Keratinocyte (primary cell): ENCODE results near the gene CYP4A11. TPM values are rescaled to one million over a fixed set of nuclear protein-coding genes. Genes with fewer than 3 reads are reported as not detected.
"Not testable (repeated sequence)": the region's sequence is repeated elsewhere in the genome, so short reads cannot be mapped to it uniquely, and the experiment has no call there.

Source experiments
- DNase-seq: peaks from one replicate; pipeline ENCODE4 v3.0.0-alpha.2; 2011; ENCODE audit warnings: low read depth, missing footprints, low spot score
- FAIRE-seq: peaks from 2 replicates; lab custom pipeline; 2011; peaks lifted over from hg19 to GRCh38; lab: Jason Lieb, UNC
- H2AFZ ChIP-seq: 2 replicates; pipeline ENCODE4 v1.6.0; 2012; ENCODE audit warnings: low read length, control low read depth, inconsistent platforms; ENCODE audit not compliant: control insufficient read depth
- H3K27ac ChIP-seq: 2 replicates; pipeline ENCODE4 v1.5.1; 2011; ENCODE audit warnings: low read length; ENCODE audit not compliant: control insufficient read depth, insufficient read depth
- H3K27me3 ChIP-seq: 3 replicates; pipeline ENCODE4 v1.6.0; 2011; ENCODE audit warnings: low read length; ENCODE audit not compliant: control insufficient read depth, insufficient read depth; ENCODE audit errors: extremely low read depth
- H3K36me3 ChIP-seq, 2 experiments: 2 replicates in 1 of 2; 3 replicates in 1 of 2; pipeline ENCODE4 v1.5.1; 2011; ENCODE audit warnings: low read length in 2 of 2, mild to moderate bottlenecking in 1 of 2; ENCODE audit not compliant: control insufficient read depth in 2 of 2, insufficient read depth in 2 of 2; ENCODE audit errors: extremely low read depth in 1 of 2
- H3K4me1 ChIP-seq: 3 replicates; pipeline ENCODE4 v1.5.1; 2011; ENCODE audit warnings: low read length; ENCODE audit not compliant: control insufficient read depth, insufficient read depth; ENCODE audit errors: extremely low read depth
- H3K4me2 ChIP-seq: 3 replicates; pipeline ENCODE4 v1.6.0; 2011; ENCODE audit warnings: low read depth, low read length; ENCODE audit not compliant: control insufficient read depth, insufficient read depth; ENCODE audit errors: extremely low read depth
- H3K4me3 ChIP-seq, 3 experiments: fragments of 200-600 bp in 1 of 3; sonication (generic) in 1 of 3; 2 replicates in 2 of 3; 3 replicates in 1 of 3; pipeline ENCODE4 v1.5.1; 2011 to 2016; ENCODE audit warnings: low read length in 3 of 3, mild to moderate bottlenecking in 3 of 3, control low read depth in 2 of 3, inconsistent platforms in 1 of 3, low read depth in 1 of 3, mixed read lengths in 1 of 3, mixed run types in 1 of 3, moderate library complexity in 1 of 3; ENCODE audit not compliant: control insufficient read depth in 2 of 3, insufficient read depth in 2 of 3; ENCODE audit errors: extremely low read depth in 1 of 3
- H3K79me2 ChIP-seq: 2 replicates; pipeline ENCODE4 v1.6.0; 2012; ENCODE audit warnings: low read length; ENCODE audit not compliant: control insufficient read depth, insufficient read depth
- H3K9ac ChIP-seq: 3 replicates; pipeline ENCODE4 v1.6.0; 2011; ENCODE audit warnings: low read length; ENCODE audit not compliant: control insufficient read depth, insufficient read depth; ENCODE audit errors: extremely low read depth
- H3K9me1 ChIP-seq: 3 replicates; pipeline ENCODE4 v1.6.0; 2011; ENCODE audit warnings: low read length; ENCODE audit not compliant: control insufficient read depth, insufficient read depth; ENCODE audit errors: extremely low read depth
- H3K9me3 ChIP-seq: 2 replicates; pipeline ENCODE4 v1.5.1; 2012; ENCODE audit warnings: low read depth, low read length; ENCODE audit not compliant: control insufficient read depth
- H4K20me1 ChIP-seq: 3 replicates; pipeline ENCODE4 v1.6.0; 2011; ENCODE audit warnings: low read length; ENCODE audit not compliant: control insufficient read depth, insufficient read depth; ENCODE audit errors: extremely low read depth
- CTCF ChIP-seq, 3 experiments: IDR thresholded peaks in 1 of 3; conservative IDR thresholded peaks in 1 of 3; optimal IDR thresholded peaks in 1 of 3; 2 replicates in 2 of 3; 3 replicates in 1 of 3; pipeline versions ENCODE3 to v1.5.1; 2011; ENCODE audit warnings: low read length in 3 of 3, mild to moderate bottlenecking in 3 of 3, moderate library complexity in 2 of 3, control low read depth in 1 of 3, inconsistent platforms in 1 of 3; ENCODE audit not compliant: insufficient read depth in 2 of 3; ENCODE audit errors: extremely low read depth in 1 of 3
- EZH2 ChIP-seq: IDR thresholded peaks from one replicate; pipeline ENCODE4 v1.6.1; 2012; ENCODE audit warnings: inconsistent platforms, mild to moderate bottlenecking, low read length, moderate library complexity
- dilution Hi-C: fragments of 300-500 bp; cut with MboI; formaldehyde crosslinking; loops from one replicate; pipeline ENCODE4 v1.7.0; 2020; ENCODE audit warnings: low sequenced_read_pairs; ENCODE audit not compliant: extremely low pct_ligation_motif_present
- polyA plus RNA-seq, 5 experiments: library from polyadenylated mRNA; depleted of rRNA in 3 of 5; stranded (reverse) in 3 of 5; stranded (forward) in 1 of 5; unstranded in 1 of 5; fragments of >200 nt; gene quantifications; 1 replicate in 1 of 5; 2 replicates in 3 of 5; 3 replicates in 1 of 5; pipeline versions ENCODE4 v1.2.1 to v1.2.3, GENCODE V29; 2011 to 2012; ENCODE audit warnings: missing spikeins in 2 of 5, low read depth in 1 of 5, low replicate concordance in 1 of 5

Gene CYP4A11
- polyA plus RNA-seq, 1 donor (not counting 4 experiments of a cell fraction or from before 2014, with no cell fraction given): not detected

DNA sequence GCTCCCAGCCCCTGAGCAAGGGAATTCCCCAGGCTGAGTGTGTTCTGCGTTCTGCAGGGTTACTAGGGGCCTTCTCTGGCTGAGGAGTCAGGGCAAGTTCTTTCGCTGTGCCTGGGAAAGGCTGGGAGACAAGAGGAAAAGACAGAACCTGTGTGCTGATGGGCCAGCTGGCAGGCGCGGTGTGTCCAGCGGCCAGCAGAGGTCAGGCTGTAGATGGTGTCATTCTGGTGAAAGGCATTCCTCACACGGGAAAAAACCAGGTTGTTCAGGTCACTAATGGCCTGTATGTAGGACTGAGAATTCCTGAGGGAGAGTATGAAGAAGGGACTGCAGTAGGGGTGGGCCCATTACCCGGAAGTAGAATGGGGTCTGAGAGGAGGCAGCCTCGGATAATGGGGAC is 6.4 kb downstream of the CYP4A11 start:
- H2AFZ ChIP-seq, FAIRE-seq: not testable (repeated sequence)

DNA sequence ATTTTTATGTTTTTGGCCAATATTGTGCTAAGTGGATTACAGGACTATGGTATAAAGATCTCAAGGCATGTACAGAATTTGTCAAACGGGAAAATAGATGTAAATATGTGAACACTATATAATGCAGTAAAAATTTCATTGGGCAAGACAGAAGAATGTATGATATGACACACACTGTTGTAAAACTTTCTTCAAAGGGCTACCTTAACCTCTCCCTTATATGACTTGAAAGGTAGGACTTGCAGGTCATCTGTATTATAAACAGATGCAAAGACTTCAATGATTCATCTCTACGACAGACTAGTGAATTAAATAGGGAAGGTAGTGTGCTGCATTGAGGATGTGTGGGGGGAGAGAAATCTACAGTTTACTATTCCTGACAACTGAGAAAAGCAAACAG is 9.3 kb downstream of the CYP4A11 start:
- DNase-seq, dilution Hi-C loops: not testable (repeated sequence)

More for the DNA sequence above, 6.4 kb downstream of the CYP4A11 start:
- H4K20me1 ChIP-seq, H3K36me3 ChIP-seq, DNase-seq, H3K4me2 ChIP-seq, H3K27me3 ChIP-seq, H3K9ac ChIP-seq, dilution Hi-C loops, H3K9me1 ChIP-seq, H3K27ac ChIP-seq, H3K9me3 ChIP-seq, H3K4me1 ChIP-seq, H3K79me2 ChIP-seq, H3K4me3 ChIP-seq: not testable (repeated sequence)
- TF ChIP-seq CTCF (optimal IDR thresholded peaks at IDR 0.05 in 1 of 3, IDR thresholded peaks at IDR 0.05 in 1 of 3, conservative IDR thresholded peaks at IDR 0.05 in 1 of 3; ENCODE audit: extremely low read depth in 1 of 3, insufficient read depth in 2 of 3, low read length in 3 of 3): peak; percentile 35 to 59 (median 44)

GRCh38 chr1:46931151-46931550 is 10.1 kb downstream of the CYP4A11 start:
- Histone ChIP-seq H3K9ac (no peak overlapping the region), H3K27ac (no peak overlapping the region), H3K4me3 (no peak overlapping the region), H2AFZ (no peak overlapping the region), H3K9me3 (no peaks in the 10 kb centered on the region), H3K27me3 (no peaks in the 10 kb centered on the region), H3K36me3 (no peaks in the 10 kb centered on the region), H3K4me1 (no peaks in the 10 kb centered on the region), H4K20me1 (no peaks in the 10 kb centered on the region), H3K79me2 (no peaks in the 10 kb centered on the region), H3K9me1 (no peaks in the 10 kb centered on the region), H3K4me2 (no peak overlapping the region)
- no peak for FAIRE-seq
- DNase-seq: no peak
- dilution Hi-C loops: no loop called here
- TF ChIP-seq EZH2: no peak
- no peak for TF ChIP-seq CTCF (optimal IDR thresholded peaks at IDR 0.05 in 1 of 3, IDR thresholded peaks at IDR 0.05 in 1 of 3, conservative IDR thresholded peaks at IDR 0.05 in 1 of 3; ENCODE audit: extremely low read depth in 1 of 3, insufficient read depth in 2 of 3, low read length in 3 of 3)

More for the DNA sequence above, 9.3 kb downstream of the CYP4A11 start:
- not testable (repeated sequence) for H3K36me3 ChIP-seq, H3K9me1 ChIP-seq, H3K27me3 ChIP-seq, H3K4me1 ChIP-seq, H3K27ac ChIP-seq, H4K20me1 ChIP-seq, H3K9ac ChIP-seq, H2AFZ ChIP-seq, H3K9me3 ChIP-seq, H3K4me2 ChIP-seq, H3K4me3 ChIP-seq, FAIRE-seq, H3K79me2 ChIP-seq
